T-helper 2 cell treated with Interferon-gamma antibody and Interleukin-4, amounts not matched to agents 100 ng/mL and 5 ng/mL, for 36 hours (primary cell): Measurements from ENCODE around the gene TRMT2A. TPM values are rescaled to one million over a fixed set of nuclear protein-coding genes. Genes with fewer than 3 reads are reported as not detected.

Experiments
- intact Hi-C: fragments of 100-400 bp; cut with micrococcal nuclease; formaldehyde crosslinking; loops from one replicate; pipeline ENCODE4 v1.15.1; 2023
- total RNA-seq: library from RNA; stranded (reverse); gene quantifications from 2 replicates; pipeline ENCODE4 v1.2.3, GENCODE V29; 2022

TRMT2A gene
- total RNA-seq: 91.1 and 93.3 TPM in 2 replicates

GRCh38 chr22:20116951-20117632, at the start of gene TRMT2A:
TSS of gene TRMT2A (minus strand) at chr22:20117226. CDS start at chr22:20116906, 320 bp downstream.
- intact Hi-C loops: loop anchor here (1.0 to 10.0 kb wide), 6 partner anchors 37 to 742 kb away; partner anchors contain the start of genes DGCR8, GNB1L, PI4KA and RTL10

DNA sequence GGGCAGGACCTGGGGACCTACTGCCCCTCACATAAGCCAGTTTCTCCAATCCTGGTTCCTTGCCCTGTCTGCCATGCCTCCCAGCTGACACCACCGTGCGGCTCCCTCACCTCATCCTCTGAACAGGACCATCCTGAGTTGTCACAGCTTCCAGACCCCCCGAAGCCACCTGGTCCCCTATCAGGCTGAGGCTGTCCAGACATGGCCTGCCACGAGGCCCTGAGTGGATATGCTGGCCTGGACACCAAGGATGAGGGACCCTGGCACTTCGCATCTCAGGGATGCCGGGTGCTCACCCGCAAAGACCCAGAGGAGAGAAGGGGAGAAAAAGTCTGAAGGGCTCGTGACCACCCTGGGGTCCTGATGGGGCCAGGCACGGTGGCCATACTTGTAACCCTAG, 49.7 kb upstream of the TRMT2A start:
- intact Hi-C loops: no loop called here

DNA sequence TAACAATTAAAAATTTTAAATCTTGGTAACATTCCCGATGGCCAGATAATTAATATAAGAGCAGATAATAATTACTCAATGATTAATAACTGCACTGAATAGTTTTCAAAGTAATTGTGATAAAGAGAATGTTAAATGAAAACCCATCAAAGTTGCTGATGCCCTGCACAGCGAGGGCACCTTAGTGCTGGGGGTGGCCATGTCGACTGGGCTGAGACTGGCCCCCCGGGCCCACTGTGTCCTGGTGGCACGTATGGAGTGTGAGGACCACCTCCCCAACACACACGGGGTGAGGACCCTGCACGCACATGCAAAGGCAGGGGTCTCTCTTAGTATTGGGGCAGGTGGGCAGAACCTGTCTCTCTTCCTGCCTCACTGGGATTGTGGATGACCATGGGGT, 48.9 kb upstream of the TRMT2A start:
- intact Hi-C loops: no loop called here

- intact Hi-C loops: no loop called here
These were observed 48.4 kb upstream of the TRMT2A start for GRCh38 chr22:20165421-20165820.

- intact Hi-C loops: no loop called here
These were observed 47.8 kb upstream of the TRMT2A start for GRCh38 chr22:20164863-20165262.

DNA sequence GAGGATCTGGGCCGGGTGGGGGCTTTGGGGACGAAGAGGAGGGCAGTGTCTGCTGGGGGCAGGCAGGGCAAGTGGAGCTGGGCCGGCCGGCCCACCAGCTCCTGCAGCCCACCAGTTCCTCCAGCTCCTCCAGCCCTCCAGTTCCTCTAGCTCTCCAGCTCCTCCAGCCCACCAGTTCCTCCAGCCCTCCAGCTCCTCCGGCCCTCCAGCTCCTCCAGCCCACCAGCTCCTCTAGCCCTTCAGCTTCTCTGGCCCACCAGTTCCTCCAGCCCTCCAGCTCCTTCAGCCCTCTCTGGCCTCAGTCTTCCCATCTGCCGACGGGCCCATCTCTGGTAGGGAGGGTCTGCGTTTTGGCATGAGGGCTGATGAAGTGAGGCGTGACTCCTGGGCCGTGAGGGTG, 43.0 kb upstream of the TRMT2A start:
- intact Hi-C loops: no loop called here

GRCh38 chr22:20159531-20159930, 42.5 kb upstream of the TRMT2A start:
- intact Hi-C loops: loop anchor here (10.0 kb wide), 1 partner anchor 275 kb away; the partner anchor contains the start of gene SCARF2

- intact Hi-C loops: loop anchor here (10.0 kb wide), 1 partner anchor 276 kb away; the partner anchor contains the start of gene SCARF2
These were observed 42.0 kb upstream of the TRMT2A start for GRCh38 chr22:20159076-20159475.

- intact Hi-C loops: loop anchor here (10.0 kb wide), 1 partner anchor 276 kb away; the partner anchor contains the start of gene SCARF2
These were observed 41.5 kb upstream of the TRMT2A start for GRCh38 chr22:20158391-20159036.

GRCh38 chr22:20157430-20158183, 40.6 kb upstream of the TRMT2A start:
- intact Hi-C loops: loop anchor here (1.0 to 10.0 kb wide), 4 partner anchors 81 to 277 kb away; partner anchors contain the start of genes RTN4R and SCARF2

DNA sequence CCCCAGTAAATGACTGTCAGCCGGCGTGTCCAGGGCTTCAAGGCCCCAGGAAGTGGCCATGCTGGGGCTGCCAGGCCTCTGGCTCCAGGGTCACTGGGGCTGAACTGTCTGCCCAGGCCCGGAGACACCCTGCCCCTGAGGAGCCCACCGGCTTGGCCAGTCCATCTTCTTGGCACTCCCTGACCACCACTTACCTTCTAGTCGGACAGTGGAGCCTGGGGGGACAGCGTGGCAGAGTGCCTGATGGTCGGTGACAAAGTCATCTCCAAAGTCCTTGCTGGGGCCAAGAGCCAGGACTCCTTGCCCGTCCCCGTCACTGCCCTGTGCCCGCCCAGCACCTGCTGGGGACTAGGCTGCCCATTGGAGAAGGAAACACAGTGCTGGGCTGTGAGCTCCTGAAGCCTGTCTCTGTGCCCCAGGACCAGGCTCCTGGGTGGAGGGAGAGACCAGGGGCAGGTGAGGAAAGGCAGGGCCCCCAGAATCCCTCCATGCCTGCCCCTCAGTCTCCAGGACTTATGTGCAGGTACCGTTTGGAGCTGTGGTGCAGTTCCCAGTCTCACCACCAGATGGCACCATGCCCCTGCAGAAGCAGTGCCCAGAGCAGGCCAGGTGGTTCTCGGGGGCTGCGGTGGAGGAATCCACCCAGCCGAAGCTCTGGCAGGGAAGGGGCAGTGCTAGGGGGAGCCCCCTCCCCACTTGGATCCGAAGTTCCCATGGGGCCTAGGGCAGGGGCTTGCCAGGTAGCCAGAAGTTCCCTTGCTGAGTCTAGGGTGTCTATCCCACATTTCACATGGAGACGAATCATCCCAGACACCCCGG, 39.8 kb upstream of the TRMT2A start:
- intact Hi-C loops: loop anchor here (1.0 to 10.0 kb wide), 4 partner anchors 81 to 278 kb away; partner anchors contain the start of genes RTN4R and SCARF2

GRCh38 chr22:20156042-20156389, 39.0 kb upstream of the TRMT2A start:
- intact Hi-C loops: loop anchor here (10.0 kb wide), 1 partner anchor 279 kb away; the partner anchor contains the start of gene SCARF2

- intact Hi-C loops: loop anchor here (10.0 kb wide), 1 partner anchor 279 kb away; the partner anchor contains the start of gene SCARF2
These were observed 38.5 kb upstream of the TRMT2A start for GRCh38 chr22:20155330-20156041.

GRCh38 chr22:20154602-20155187, 37.7 kb upstream of the TRMT2A start:
- intact Hi-C loops: loop anchor here (10.0 kb wide), 1 partner anchor 280 kb away; the partner anchor contains the start of gene SCARF2

DNA sequence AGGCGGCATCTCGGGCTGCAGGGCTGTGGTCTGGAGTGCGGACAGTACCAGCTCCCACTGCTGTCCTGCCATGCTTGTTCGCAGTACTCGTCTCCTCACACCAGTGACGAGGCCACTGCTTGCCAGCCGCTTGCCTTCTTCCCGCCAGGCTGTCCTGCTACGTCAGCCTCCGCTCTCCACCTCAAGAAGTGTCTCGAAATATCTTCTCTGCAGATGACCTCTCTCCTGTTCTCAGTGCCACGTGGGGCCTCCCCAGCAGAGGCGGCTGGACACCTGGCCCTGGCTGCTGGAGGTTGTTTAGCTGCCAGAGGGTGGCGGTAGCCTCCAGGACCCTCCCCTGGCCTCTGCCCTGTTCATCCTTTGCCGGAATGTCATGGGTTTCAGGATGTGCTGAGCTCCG, 36.9 kb upstream of the TRMT2A start:
- intact Hi-C loops: loop anchor here (10.0 kb wide), 1 partner anchor 281 kb away; the partner anchor contains the start of gene SCARF2

GRCh38 chr22:20152464-20152890, 35.5 kb upstream of the TRMT2A start:
- intact Hi-C loops: loop anchor here (10.0 kb wide), 1 partner anchor 282 kb away; the partner anchor contains the start of gene SCARF2

GRCh38 chr22:20151276-20151588, 34.2 kb upstream of the TRMT2A start:
- intact Hi-C loops: loop anchor here (10.0 kb wide), 1 partner anchor 284 kb away; the partner anchor contains the start of gene SCARF2

DNA sequence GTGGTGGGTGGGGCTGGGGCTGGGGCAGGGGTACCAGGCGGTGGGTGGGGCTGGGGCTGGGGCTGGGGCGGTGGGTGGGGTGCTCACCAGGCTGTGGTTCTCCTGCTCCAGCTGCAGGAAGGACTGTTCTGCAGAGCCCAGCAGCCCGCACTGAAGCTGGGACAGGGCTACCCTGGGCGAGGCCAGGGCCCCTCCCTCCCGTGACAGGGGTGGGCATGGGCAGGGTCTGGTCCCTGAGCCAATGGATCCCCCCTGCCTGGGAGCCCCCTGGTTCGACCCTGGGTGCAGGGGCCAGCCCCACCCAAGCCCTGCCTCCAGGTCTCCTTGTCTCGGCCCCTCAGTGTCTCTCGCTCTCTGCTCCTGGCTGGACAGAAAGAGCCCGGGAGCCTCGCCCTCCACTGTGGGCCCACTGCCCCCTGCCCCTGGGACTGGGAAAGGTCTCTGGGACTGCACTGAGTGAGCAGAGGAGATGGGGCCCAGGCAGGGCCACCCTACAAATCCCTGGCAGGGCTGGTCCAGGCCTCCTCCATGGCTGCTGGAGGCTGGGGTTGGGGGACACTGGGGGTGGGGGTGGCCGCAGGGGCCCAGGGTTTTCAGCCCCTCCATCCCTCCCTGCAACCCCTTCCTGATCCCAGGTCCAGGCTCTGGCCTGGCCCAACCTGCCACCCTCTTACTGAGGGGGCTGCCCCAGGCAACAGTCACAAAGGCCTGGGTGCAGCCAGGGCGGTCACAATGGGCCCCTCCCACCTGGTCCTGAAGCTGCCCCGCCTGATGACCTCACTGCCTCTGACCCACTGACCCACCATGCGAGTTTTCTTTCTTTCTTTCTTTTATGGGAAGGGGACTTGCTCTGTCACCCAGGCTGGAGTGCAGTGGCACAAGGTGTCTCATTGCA, 33.6 kb upstream of the TRMT2A start, which contains the start of gene CCDC188:
Gene CCDC188 (minus strand): TSS at position 675 of the 895 bp plus-strand sequence. CDS start 69 bp downstream, at position 606.
- intact Hi-C loops: loop anchor here (10.0 kb wide), 1 partner anchor 284 kb away; the partner anchor contains the start of gene SCARF2
